ENCODE results near the gene CDKN2AIP. TPM values are rescaled to one million over a fixed set of nuclear protein-coding genes. Genes with fewer than 3 reads are reported as not detected.

CDKN2AIP gene
- total and polyA plus RNA-seq, 10 of the 15 experiments (the other 5 are each of a cell fraction or from before 2014, with no cell fraction given), result 6.0 to 22.7 (median 15.9) TPM

- no peak for TF ChIP-seq MAX (IDR thresholded peaks at IDR 0.05; ENCODE audit: low read depth, low read length)
- no peak for TF ChIP-seq ZNF687 (IDR thresholded peaks at IDR 0.05)
- no peak for TF ChIP-seq MTA2 (IDR thresholded peaks at IDR 0.05; ENCODE audit: low read depth)
Observed at GRCh38 chr4:183436417-183436816, 8.0 kb upstream of the CDKN2AIP start (continued).

GRCh38 chr4:183437452-183437851 is 7.0 kb upstream of the CDKN2AIP start:
- no peak overlapping the region for H3K4me2 ChIP-seq (ENCODE audit: control insufficient read depth, insufficient read depth)
- FAIRE-seq, result no peak
- intact Hi-C loops (cut with micrococcal nuclease; ENCODE audit: unreplicated experiment), result no loop called here
- TF ChIP-seq ATF7 (IDR thresholded peaks at IDR 0.05; ENCODE audit: low read depth), result no peak
- ChIA-PET CTCF (no interaction called here), POLR2A (no interaction called here), SMC1A (ENCODE audit: uncharacterized antibody, unreplicated experiment) (interaction anchor here (0.6 kb wide), 1 partner anchor 131 kb away, joined by 3 read pairs; no protein-coding TSS in a partner anchor), RAD21 (ENCODE audit: unreplicated experiment) (no interaction called here)
- H3K27ac ChIP-seq (ENCODE audit: control insufficient read depth, insufficient read depth), result no peak overlapping the region
- no peaks in the 10 kb centered on the region for H3K9me3 ChIP-seq (replicated peaks; ENCODE audit: control insufficient read depth, insufficient read depth, low read length)
- H3K9ac ChIP-seq (ENCODE audit: control insufficient read depth, insufficient read depth, low read length), result no peak overlapping the region
- H2AFZ ChIP-seq (ENCODE audit: control insufficient read depth, low read depth, low read length), result no peak overlapping the region
- 55% methylated on average over 1 of the region's 1 CpG for whole genome bisulfite sequencing (ENCODE audit: insufficient coverage, insufficient replicate concordance, low lambda C conversion rate, missing lambda C conversion rate)
- in situ Hi-C loops (cut with MboI), result no loop called here
- H3K79me2 ChIP-seq (ENCODE audit: control insufficient read depth, insufficient read depth, low read length), result no peaks in the 10 kb centered on the region
- no peak for ATAC-seq
- BruUV-seq (replicated peaks), result no TSS peak
- no peaks in the 10 kb centered on the region for H3K36me3 ChIP-seq (ENCODE audit: control insufficient read depth in 2 of 2, insufficient read depth in 2 of 2, low read length in 1 of 2)
- no peaks in the 10 kb centered on the region for H3K4me1 ChIP-seq (ENCODE audit: control insufficient read depth, insufficient read depth, low read length)
- H4K20me1 ChIP-seq (ENCODE audit: control insufficient read depth, insufficient read depth), result no peaks in the 10 kb centered on the region
- no peak for DNase-seq (ENCODE audit: low read depth, low spot score)
- H3K4me3 ChIP-seq, result no peak overlapping the region
- H3K27me3 ChIP-seq (replicated peaks in 1 of 2; ENCODE audit: control insufficient read depth in 2 of 2, insufficient read depth in 2 of 2, low read length in 1 of 2), result no peaks in the 10 kb centered on the region

Data from GM12878 (cell line).